K562 (cell line): ENCODE data around the gene SFRP5. TPM values are rescaled to one million over a fixed set of nuclear protein-coding genes. Genes with fewer than 3 reads are reported as not detected.
A peak's percentile ranks its signal among the peaks of the same experiment; 100 is the strongest.

Source experiments
- CHD2 ChIP-seq: IDR thresholded peaks from 2 replicates; pipeline ENCODE4 v1.6.1; 2011; ENCODE audit warnings: low read depth, low read length
- CHD4 ChIP-seq: fragments of 200-600 bp; sonication (generic); IDR thresholded peaks from 3 replicates; pipeline ENCODE4 v1.6.1; 2012; ENCODE audit warnings: low read depth, mild to moderate bottlenecking, mixed read lengths, low read length, inconsistent platforms; ENCODE audit not compliant: insufficient read depth, insufficient replicate concordance, poor library complexity, severe bottlenecking
- DACH1 ChIP-seq: fragments of 450-650 bp; IDR thresholded peaks from 2 replicates; pipeline ENCODE4 v1.6.1; 2018; ENCODE audit not compliant: partially characterized antibody
- FOXM1 ChIP-seq, 2 experiments: fragments of 450-650 bp in 1 of 2; sonication (generic) in 1 of 2; formaldehyde crosslinking in 1 of 2; IDR thresholded peaks; 2 replicates each; pipeline versions ENCODE4 v1.6.1 to v1.9.0; 2017 to 2022; ENCODE audit warnings: low read depth in 2 of 2, mild to moderate bottlenecking in 2 of 2, missing genetic modification reagents in 1 of 2, moderate library complexity in 1 of 2
- GABPB1 ChIP-seq: sonication (generic); formaldehyde crosslinking; IDR thresholded peaks from 2 replicates; pipeline ENCODE4 v1.8.0; 2022; ENCODE audit warnings: mild to moderate bottlenecking, missing genetic modification reagents
- MEF2D ChIP-seq: conservative IDR thresholded peaks from 2 replicates; pipeline ENCODE4 v1.6.1; 2016; ENCODE audit warnings: low read depth, missing genetic modification characterization, missing compliant biosample characterization
- NCOA1 ChIP-seq: fragments of 450-650 bp; IDR thresholded peaks from 2 replicates; pipeline ENCODE4 v1.6.1; 2016; ENCODE audit warnings: low read depth
- RBFOX2 ChIP-seq: fragments of 200-400 bp; formaldehyde crosslinking; IDR thresholded peaks from 2 replicates; pipeline ENCODE4 v1.6.1; 2017; ENCODE audit warnings: low read depth, mild to moderate bottlenecking, low read length, moderate library complexity
- RNF2 ChIP-seq: sonication (generic); IDR thresholded peaks from 2 replicates; pipeline ENCODE4 v1.6.1; 2016
- SIRT6 ChIP-seq: IDR thresholded peaks from one replicate; pipeline ENCODE4 v1.6.1; 2012; ENCODE audit warnings: low read depth, mild to moderate bottlenecking, control low read depth, inconsistent platforms, low read length, moderate library complexity
- SMC3 ChIP-seq: conservative IDR thresholded peaks from 2 replicates; pipeline ENCODE4 v1.6.1; 2011; ENCODE audit warnings: low read depth, low read length, improper control_type of control experiment; ENCODE audit not compliant: insufficient read depth
- SRF ChIP-seq, 2 experiments: fragments of 250-450, 450-650 bp in 1 of 2; sonication (Bioruptor Pico) in 1 of 2; sonication (generic) in 1 of 2; formaldehyde crosslinking; IDR thresholded peaks; 2 replicates each; pipeline versions ENCODE4 v1.5.0 to v1.5.1; 2020 to 2022; ENCODE audit warnings: mild to moderate bottlenecking in 1 of 2, missing genetic modification reagents in 1 of 2
- TCF7 ChIP-seq: sonication (generic); IDR thresholded peaks from 2 replicates; pipeline ENCODE4 v1.6.1; 2016; ENCODE audit warnings: antibody characterized with exemption, borderline replicate concordance
- U2AF1 ChIP-seq: fragments of 200-400 bp; formaldehyde crosslinking; optimal IDR thresholded peaks from 2 replicates; pipeline ENCODE3; 2017; ENCODE audit warnings: mild to moderate bottlenecking, low read depth, low read length, moderate library complexity
- ZKSCAN8 ChIP-seq: fragments of 200-800 bp; sonication (Bioruptor generic); IDR thresholded peaks from 2 replicates; pipeline ENCODE4 v1.6.1; 2016; ENCODE audit warnings: missing genetic modification characterization, missing compliant biosample characterization
- polyA plus RNA-seq, 8 experiments: library from polyadenylated mRNA; depleted of rRNA in 4 of 8; stranded (reverse) in 5 of 8; unstranded in 3 of 8; fragments of >200 nt; fragmentation: Nextera tagmentation in 2 of 8; fragmentation: Illumina TruSeq in 1 of 8; extraction: Ambion mirVana in 2 of 8; extraction: Trizol in 1 of 8; gene quantifications; 2 replicates each; pipeline versions ENCODE4 v1.2.1 to v1.2.3, GENCODE V29; 2011 to 2014; ENCODE audit warnings: inconsistent platforms in 1 of 8, missing spikeins in 1 of 8
- total RNA-seq, 7 experiments: library from RNA; depleted of rRNA in 6 of 7; stranded (reverse); fragments of >200 nt in 6 of 7; fragmentation: Illumina TruSeq in 2 of 7; extraction: Trizol in 2 of 7; gene quantifications; 2 replicates each; pipeline versions ENCODE4 v1.2.1 to v1.2.3, GENCODE V29; 2011 to 2021; ENCODE audit warnings: low replicate concordance in 1 of 7
- TF ChIP-seq, protein P1 (sequence below), 3 experiments: IDR thresholded peaks in 2 of 3; conservative IDR thresholded peaks in 1 of 3; 2 replicates each; pipeline ENCODE4 v1.5.1; 2011 to 2012; ENCODE audit warnings: low read length in 3 of 3, mild to moderate bottlenecking in 3 of 3, control low read depth in 2 of 3, improper control_type of control experiment in 1 of 3, inconsistent platforms in 1 of 3, low read depth in 1 of 3, mixed read lengths in 1 of 3, moderate library complexity in 1 of 3; ENCODE audit not compliant: insufficient read depth in 2 of 3
- TF ChIP-seq, protein P2 (sequence below): fragments of 450-650 bp; IDR thresholded peaks from 2 replicates; pipeline ENCODE4 v1.6.1; 2016; ENCODE audit warnings: low read depth

The SFRP5 gene
- total and polyA plus RNA-seq, 9 of the 15 experiments (the other 6 are each of a cell fraction or from before 2014, with no cell fraction given), result 0.07 to 0.29 (median 0.13) TPM; not detected in 3

DNA sequence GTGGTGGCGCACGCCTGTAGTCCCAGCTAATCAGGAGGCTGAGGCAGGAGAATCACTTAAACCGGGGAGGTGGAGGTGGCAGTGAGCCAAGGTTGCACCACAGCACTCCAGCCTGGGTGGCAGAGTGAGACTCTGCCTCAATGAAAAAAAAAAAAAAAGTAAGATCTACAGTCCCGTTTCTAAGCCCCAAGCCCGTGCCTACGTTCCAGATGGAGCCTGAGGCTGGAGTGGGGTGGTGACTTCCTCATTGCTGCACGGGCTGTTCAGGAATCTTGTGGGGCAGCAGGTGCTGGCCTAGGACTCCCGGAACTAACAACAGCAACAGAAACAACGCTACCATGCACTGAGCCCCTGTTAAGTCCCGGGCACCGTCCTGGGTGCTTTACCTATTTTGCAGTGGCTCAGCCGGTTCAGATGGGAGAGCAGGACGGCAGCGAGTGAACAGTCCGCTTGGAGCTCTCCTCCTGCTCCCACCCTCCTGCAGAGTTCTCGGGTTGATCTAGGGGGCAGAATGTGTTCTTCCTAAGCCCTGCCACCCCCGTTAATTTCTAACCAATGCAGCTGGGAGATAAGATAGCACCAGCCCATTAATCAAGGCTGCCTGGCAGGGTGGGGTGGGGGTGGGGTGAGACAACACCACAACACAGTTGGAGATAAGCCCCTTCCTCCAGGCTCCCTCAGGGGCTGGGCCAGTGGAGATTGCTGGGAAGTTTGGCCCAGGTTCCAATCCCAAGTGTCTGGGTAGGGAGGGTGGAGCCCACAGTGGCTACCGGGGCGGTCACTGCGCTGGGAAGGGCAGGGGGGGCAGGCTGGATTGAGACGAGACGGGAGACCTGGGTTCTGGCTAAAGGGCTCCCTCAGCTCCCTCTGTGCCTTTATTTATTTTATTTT is 17.0 kb upstream of the SFRP5 start (continued):
- TF ChIP-seq RBFOX2 (peak; percentile 44), NCOA1 (peak; percentile 52; the same call in 1 of the 2 replicates), DACH1 (peak; percentile 57), FOXM1 (IDR thresholded peaks at IDR 0.05; ENCODE audit: low read depth) (peak; percentile 77), FOXM1 (CRISPR knock-in tag; IDR thresholded peaks at IDR 0.05; ENCODE audit: low read depth) (no peak), SIRT6 (no peak), ZKSCAN8 (CRISPR knock-in tag) (0 out of 2 replicates have a peak, but pooled peaks have one; percentile 49), SRF (CRISPR knock-in tag; IDR thresholded peaks at IDR 0.05) (no peak), CHD4 (no peak), GABPB1 (CRISPR knock-in tag) (no peak), TCF7 (peak; percentile 58), U2AF1 (no peak), RNF2 (peak; percentile 98), MEF2D (tag) (0 out of 2 replicates have a peak, but pooled peaks have one; percentile 29), CHD2 (peak; percentile 39; the same call in 1 of the 2 replicates), SMC3 (no peak)
- TF ChIP-seq, protein P1, sequence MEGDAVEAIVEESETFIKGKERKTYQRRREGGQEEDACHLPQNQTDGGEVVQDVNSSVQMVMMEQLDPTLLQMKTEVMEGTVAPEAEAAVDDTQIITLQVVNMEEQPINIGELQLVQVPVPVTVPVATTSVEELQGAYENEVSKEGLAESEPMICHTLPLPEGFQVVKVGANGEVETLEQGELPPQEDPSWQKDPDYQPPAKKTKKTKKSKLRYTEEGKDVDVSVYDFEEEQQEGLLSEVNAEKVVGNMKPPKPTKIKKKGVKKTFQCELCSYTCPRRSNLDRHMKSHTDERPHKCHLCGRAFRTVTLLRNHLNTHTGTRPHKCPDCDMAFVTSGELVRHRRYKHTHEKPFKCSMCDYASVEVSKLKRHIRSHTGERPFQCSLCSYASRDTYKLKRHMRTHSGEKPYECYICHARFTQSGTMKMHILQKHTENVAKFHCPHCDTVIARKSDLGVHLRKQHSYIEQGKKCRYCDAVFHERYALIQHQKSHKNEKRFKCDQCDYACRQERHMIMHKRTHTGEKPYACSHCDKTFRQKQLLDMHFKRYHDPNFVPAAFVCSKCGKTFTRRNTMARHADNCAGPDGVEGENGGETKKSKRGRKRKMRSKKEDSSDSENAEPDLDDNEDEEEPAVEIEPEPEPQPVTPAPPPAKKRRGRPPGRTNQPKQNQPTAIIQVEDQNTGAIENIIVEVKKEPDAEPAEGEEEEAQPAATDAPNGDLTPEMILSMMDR (IDR thresholded peaks at IDR 0.05 in 2 of 3, conservative IDR thresholded peaks at IDR 0.05 in 1 of 3; ENCODE audit: insufficient read depth in 2 of 3, low read depth in 1 of 3, low read length in 3 of 3), result peak; percentile 35 to 42 (median 36); a peak in 4 of 6 replicates
- TF ChIP-seq, protein P2, sequence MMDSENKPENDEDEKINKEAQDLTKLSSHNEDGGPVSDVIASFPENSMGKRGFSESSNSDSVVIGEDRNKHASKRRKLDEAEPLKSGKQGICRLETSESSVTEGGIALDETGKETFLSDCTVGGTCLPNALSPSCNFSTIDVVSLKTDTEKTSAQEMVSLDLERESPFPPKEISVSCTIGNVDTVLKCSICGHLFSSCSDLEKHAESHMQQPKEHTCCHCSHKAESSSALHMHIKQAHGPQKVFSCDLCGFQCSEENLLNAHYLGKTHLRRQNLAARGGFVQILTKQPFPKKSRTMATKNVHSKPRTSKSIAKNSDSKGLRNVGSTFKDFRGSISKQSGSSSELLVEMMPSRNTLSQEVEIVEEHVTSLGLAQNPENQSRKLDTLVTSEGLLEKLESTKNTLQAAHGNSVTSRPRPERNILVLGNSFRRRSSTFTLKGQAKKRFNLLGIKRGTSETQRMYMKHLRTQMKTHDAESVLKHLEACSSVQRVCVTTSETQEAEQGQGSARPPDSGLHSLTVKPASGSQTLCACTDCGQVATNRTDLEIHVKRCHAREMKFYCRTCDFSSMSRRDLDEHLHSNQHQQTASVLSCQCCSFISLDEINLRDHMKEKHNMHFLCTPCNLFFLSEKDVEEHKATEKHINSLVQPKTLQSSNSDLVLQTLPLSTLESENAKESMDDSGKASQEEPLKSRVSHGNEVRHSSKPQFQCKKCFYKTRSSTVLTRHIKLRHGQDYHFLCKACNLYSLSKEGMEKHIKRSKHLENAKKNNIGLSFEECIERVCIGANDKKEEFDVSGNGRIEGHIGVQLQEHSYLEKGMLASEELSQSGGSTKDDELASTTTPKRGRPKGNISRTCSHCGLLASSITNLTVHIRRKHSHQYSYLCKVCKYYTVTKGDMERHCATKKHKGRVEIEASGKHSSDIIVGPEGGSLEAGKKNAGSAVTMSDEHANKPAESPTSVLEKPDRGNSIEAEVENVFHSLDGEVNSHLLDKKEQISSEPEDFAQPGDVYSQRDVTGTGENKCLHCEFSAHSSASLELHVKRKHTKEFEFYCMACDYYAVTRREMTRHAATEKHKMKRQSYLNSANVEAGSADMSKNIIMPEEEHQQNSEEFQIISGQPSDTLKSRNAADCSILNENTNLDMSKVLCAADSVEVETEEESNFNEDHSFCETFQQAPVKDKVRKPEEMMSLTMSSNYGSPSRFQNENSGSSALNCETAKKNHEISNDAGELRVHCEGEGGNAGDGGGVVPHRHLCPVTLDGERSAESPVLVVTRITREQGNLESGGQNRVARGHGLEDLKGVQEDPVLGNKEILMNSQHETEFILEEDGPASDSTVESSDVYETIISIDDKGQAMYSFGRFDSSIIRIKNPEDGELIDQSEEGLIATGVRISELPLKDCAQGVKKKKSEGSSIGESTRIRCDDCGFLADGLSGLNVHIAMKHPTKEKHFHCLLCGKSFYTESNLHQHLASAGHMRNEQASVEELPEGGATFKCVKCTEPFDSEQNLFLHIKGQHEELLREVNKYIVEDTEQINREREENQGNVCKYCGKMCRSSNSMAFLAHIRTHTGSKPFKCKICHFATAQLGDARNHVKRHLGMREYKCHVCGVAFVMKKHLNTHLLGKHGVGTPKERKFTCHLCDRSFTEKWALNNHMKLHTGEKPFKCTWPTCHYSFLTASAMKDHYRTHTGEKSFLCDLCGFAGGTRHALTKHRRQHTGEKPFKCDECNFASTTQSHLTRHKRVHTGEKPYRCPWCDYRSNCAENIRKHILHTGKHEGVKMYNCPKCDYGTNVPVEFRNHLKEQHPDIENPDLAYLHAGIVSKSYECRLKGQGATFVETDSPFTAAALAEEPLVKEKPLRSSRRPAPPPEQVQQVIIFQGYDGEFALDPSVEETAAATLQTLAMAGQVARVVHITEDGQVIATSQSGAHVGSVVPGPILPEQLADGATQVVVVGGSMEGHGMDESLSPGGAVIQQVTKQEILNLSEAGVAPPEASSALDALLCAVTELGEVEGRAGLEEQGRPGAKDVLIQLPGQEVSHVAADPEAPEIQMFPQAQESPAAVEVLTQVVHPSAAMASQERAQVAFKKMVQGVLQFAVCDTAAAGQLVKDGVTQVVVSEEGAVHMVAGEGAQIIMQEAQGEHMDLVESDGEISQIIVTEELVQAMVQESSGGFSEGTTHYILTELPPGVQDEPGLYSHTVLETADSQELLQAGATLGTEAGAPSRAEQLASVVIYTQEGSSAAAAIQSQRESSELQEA, result no peak
